GM23338 (cell line): Measurements from ENCODE around the gene TNFAIP8L1. TPM values are rescaled to one million over a fixed set of nuclear protein-coding genes. Genes with fewer than 3 reads are reported as not detected.
A peak's percentile ranks its signal among the peaks of the same experiment; 100 is the strongest.

Experiments
- ATAC-seq: fragments of 200-7000 bp; cut with Tn5 transposase; 3 replicates; pipeline ENCODE4 v1.9.1; 2020
- DNase-seq: peaks from one replicate; pipeline ENCODE4 v3.0.0-alpha.2; 2015; ENCODE audit warnings: low spot score
- H2AFZ ChIP-seq: fragments of 200-600 bp; sonication (generic); 2 replicates; pipeline ENCODE4 v1.8.0; 2016; ENCODE audit warnings: antibody characterized with exemption, mild to moderate bottlenecking, moderate library complexity
- H3F3A ChIP-seq: fragments of 200-600 bp; sonication (generic); replicated peaks from 2 replicates; pipeline ENCODE4 v1.8.0; 2017; ENCODE audit warnings: antibody characterized with exemption, mixed run types, low read depth
- H3K27ac ChIP-seq: fragments of 200-600 bp; sonication (generic); 2 replicates; pipeline ENCODE4 v1.6.1; 2016; ENCODE audit warnings: low read depth
- H3K27me3 ChIP-seq: fragments of 200-600 bp; sonication (generic); 2 replicates; pipeline ENCODE4 v1.8.0; 2016; ENCODE audit warnings: mild to moderate bottlenecking, mixed run types, moderate library complexity; ENCODE audit not compliant: insufficient read depth
- H3K36me3 ChIP-seq: fragments of 200-600 bp; sonication (generic); 2 replicates; pipeline ENCODE4 v1.8.0; 2016; ENCODE audit warnings: mild to moderate bottlenecking; ENCODE audit not compliant: insufficient read depth
- H3K4me1 ChIP-seq: fragments of 200-600 bp; sonication (generic); 2 replicates; pipeline ENCODE4 v1.8.0; 2016; ENCODE audit warnings: mild to moderate bottlenecking, moderate library complexity; ENCODE audit not compliant: insufficient read depth
- H3K4me2 ChIP-seq: fragments of 200-600 bp; sonication (generic); 2 replicates; pipeline ENCODE4 v1.7.1; 2017; ENCODE audit warnings: mixed run types
- H3K4me3 ChIP-seq: fragments of 200-600 bp; sonication (generic); 2 replicates; pipeline ENCODE4 v1.6.1; 2016; ENCODE audit warnings: mixed run types
- H3K79me2 ChIP-seq: fragments of 200-600 bp; sonication (generic); replicated peaks from 2 replicates; pipeline ENCODE4 v1.8.0; 2017; ENCODE audit warnings: mild to moderate bottlenecking; ENCODE audit not compliant: insufficient read depth
- H3K9me2 ChIP-seq: fragments of 200-600 bp; sonication (generic); 2 replicates; pipeline ENCODE4 v1.8.0; 2017; ENCODE audit not compliant: insufficient read depth
- H4K20me1 ChIP-seq: fragments of 200-600 bp; sonication (generic); replicated peaks from 2 replicates; pipeline ENCODE4 v1.8.0; 2017; ENCODE audit warnings: mild to moderate bottlenecking; ENCODE audit not compliant: insufficient read depth
- H3K27ac Mint-ChIP-seq: 2 replicates; pipeline ENCODE4 v1.8.0; 2020; ENCODE audit warnings: inconsistent platforms, mild to moderate bottlenecking, moderate library complexity, mixed read lengths
- H3K27me3 Mint-ChIP-seq: 3 replicates; pipeline ENCODE4 v1.8.0; 2022; ENCODE audit warnings: low read depth, mild to moderate bottlenecking, moderate library complexity, mixed read lengths, inconsistent platforms; ENCODE audit not compliant: insufficient read depth, poor library complexity
- H3K36me3 Mint-ChIP-seq: 3 replicates; pipeline ENCODE4 v1.8.0; 2021; ENCODE audit warnings: low read depth, mild to moderate bottlenecking, inconsistent platforms, moderate library complexity, mixed read lengths
- H3K4me1 Mint-ChIP-seq: 3 replicates; pipeline ENCODE4 v1.8.0; 2020; ENCODE audit warnings: mild to moderate bottlenecking, inconsistent platforms, mixed read lengths
- H3K4me3 Mint-ChIP-seq: 3 replicates; pipeline ENCODE4 v1.8.0; 2021; ENCODE audit warnings: moderate library complexity, mild to moderate bottlenecking, inconsistent platforms, mixed read lengths
- H3K9me3 Mint-ChIP-seq: 3 replicates; pipeline ENCODE4 v1.8.0; 2020; ENCODE audit warnings: moderate library complexity, mild to moderate bottlenecking, inconsistent platforms, mixed read lengths
- CREB1 ChIP-seq: fragments of 250-450 bp; sonication (Bioruptor Pico); IDR thresholded peaks from 2 replicates; pipeline ENCODE4 v1.5.0; 2020; ENCODE audit warnings: low read depth, mild to moderate bottlenecking, moderate library complexity
- JUNB ChIP-seq: IDR thresholded peaks from one replicate; pipeline ENCODE4 v1.6.1; 2016; ENCODE audit warnings: antibody characterized with exemption; ENCODE audit not compliant: unreplicated experiment
- STAT1 ChIP-seq: IDR thresholded peaks from one replicate; pipeline ENCODE4 v1.6.1; 2016; ENCODE audit warnings: antibody characterized with exemption; ENCODE audit not compliant: unreplicated experiment
- ZNF114 ChIP-seq: fragments of 250-450 bp; sonication (Bioruptor Pico); IDR thresholded peaks from 2 replicates; pipeline ENCODE4 v1.5.0; 2020; ENCODE audit warnings: mild to moderate bottlenecking, moderate library complexity
- polyA plus RNA-seq: library from polyadenylated mRNA; unstranded; fragments of >200 nt; fragmentation: Nextera tagmentation; extraction: Ambion mirVana; gene quantifications from 2 replicates; pipeline ENCODE4 v1.2.1, GENCODE V29; 2016
- total RNA-seq: library from RNA; depleted of rRNA; stranded (reverse); fragments of >200 nt; shearing (Covaris generic); gene quantifications from 2 replicates; pipeline ENCODE4 v1.2.3, GENCODE V29; 2014
- TF ChIP-seq, protein P1 (sequence below): fragments of 250-450 bp; sonication (Bioruptor Pico); IDR thresholded peaks from 2 replicates; pipeline ENCODE4 v1.5.0; 2020; ENCODE audit warnings: mild to moderate bottlenecking, moderate library complexity
- TF ChIP-seq, protein P2 (sequence below): IDR thresholded peaks from one replicate; pipeline ENCODE4 v1.6.1; 2018; ENCODE audit warnings: antibody characterized with exemption; ENCODE audit not compliant: unreplicated experiment

The TNFAIP8L1 gene
- total and polyA plus RNA-seq, 2 experiments from 2014 or later: 2.7 to 4.1 TPM

DNA sequence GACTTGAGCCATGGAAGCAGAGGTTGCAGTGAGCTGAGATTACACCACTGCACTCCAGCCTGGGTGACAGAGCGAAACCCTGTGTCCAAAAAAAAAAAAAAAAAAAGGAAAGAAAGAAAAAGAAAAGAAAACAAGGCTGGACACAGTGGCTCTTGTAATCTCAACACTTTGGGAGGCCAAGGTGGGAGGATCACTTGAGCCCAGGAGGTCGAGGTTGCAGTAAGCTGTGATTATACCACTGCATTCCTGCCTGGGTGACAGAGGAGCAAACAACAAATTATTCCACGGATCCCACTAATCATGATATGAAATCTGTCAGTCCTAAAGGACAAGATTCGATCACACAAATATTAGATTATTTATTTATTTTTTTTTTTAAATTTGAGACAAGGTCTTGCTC, 33.9 kb downstream of the TNFAIP8L1 start:
- no peak overlapping the region for H3K4me2 ChIP-seq
- H3K27ac ChIP-seq: 0 out of 2 replicates have a peak overlapping the region, but pooled peaks have one; percentile 30
- no peak overlapping the region for H3K4me3 ChIP-seq
- H3F3A ChIP-seq: peaks cover 27% of the 10 kb centered on the region; the same call in 1 of the 2 replicates
- TF ChIP-seq, protein P1, sequence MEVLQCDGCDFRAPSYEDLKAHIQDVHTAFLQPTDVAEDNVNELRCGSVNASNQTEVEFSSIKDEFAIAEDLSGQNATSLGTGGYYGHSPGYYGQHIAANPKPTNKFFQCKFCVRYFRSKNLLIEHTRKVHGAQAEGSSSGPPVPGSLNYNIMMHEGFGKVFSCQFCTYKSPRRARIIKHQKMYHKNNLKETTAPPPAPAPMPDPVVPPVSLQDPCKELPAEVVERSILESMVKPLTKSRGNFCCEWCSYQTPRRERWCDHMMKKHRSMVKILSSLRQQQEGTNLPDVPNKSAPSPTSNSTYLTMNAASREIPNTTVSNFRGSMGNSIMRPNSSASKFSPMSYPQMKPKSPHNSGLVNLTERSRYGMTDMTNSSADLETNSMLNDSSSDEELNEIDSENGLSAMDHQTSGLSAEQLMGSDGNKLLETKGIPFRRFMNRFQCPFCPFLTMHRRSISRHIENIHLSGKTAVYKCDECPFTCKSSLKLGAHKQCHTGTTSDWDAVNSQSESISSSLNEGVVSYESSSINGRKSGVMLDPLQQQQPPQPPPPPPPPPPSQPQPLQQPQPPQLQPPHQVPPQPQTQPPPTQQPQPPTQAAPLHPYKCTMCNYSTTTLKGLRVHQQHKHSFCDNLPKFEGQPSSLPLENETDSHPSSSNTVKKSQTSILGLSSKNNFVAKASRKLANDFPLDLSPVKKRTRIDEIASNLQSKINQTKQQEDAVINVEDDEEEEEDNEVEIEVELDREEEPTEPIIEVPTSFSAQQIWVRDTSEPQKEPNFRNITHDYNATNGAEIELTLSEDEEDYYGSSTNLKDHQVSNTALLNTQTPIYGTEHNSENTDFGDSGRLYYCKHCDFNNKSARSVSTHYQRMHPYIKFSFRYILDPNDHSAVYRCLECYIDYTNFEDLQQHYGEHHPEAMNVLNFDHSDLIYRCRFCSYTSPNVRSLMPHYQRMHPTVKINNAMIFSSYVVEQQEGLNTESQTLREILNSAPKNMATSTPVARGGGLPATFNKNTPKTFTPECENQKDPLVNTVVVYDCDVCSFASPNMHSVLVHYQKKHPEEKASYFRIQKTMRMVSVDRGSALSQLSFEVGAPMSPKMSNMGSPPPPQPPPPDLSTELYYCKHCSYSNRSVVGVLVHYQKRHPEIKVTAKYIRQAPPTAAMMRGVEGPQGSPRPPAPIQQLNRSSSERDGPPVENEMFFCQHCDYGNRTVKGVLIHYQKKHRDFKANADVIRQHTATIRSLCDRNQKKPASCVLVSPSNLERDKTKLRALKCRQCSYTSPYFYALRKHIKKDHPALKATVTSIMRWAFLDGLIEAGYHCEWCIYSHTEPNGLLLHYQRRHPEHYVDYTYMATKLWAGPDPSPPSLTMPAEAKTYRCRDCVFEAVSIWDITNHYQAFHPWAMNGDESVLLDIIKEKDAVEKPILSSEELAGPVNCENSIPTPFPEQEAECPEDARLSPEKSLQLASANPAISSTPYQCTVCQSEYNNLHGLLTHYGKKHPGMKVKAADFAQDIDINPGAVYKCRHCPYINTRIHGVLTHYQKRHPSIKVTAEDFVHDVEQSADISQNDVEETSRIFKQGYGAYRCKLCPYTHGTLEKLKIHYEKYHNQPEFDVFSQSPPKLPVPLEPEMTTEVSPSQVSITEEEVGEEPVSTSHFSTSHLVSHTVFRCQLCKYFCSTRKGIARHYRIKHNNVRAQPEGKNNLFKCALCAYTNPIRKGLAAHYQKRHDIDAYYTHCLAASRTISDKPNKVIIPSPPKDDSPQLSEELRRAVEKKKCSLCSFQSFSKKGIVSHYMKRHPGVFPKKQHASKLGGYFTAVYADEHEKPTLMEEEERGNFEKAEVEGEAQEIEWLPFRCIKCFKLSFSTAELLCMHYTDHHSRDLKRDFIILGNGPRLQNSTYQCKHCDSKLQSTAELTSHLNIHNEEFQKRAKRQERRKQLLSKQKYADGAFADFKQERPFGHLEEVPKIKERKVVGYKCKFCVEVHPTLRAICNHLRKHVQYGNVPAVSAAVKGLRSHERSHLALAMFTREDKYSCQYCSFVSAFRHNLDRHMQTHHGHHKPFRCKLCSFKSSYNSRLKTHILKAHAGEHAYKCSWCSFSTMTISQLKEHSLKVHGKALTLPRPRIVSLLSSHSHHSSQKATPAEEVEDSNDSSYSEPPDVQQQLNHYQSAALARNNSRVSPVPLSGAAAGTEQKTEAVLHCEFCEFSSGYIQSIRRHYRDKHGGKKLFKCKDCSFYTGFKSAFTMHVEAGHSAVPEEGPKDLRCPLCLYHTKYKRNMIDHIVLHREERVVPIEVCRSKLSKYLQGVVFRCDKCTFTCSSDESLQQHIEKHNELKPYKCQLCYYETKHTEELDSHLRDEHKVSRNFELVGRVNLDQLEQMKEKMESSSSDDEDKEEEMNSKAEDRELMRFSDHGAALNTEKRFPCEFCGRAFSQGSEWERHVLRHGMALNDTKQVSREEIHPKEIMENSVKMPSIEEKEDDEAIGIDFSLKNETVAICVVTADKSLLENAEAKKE (CRISPR knock-in tag): no peak
- TF ChIP-seq STAT1 (no peak), ZNF114 (CRISPR knock-in tag) (no peak), JUNB (no peak), CREB1 (CRISPR knock-in tag) (no peak)
- TF ChIP-seq, protein P2, sequence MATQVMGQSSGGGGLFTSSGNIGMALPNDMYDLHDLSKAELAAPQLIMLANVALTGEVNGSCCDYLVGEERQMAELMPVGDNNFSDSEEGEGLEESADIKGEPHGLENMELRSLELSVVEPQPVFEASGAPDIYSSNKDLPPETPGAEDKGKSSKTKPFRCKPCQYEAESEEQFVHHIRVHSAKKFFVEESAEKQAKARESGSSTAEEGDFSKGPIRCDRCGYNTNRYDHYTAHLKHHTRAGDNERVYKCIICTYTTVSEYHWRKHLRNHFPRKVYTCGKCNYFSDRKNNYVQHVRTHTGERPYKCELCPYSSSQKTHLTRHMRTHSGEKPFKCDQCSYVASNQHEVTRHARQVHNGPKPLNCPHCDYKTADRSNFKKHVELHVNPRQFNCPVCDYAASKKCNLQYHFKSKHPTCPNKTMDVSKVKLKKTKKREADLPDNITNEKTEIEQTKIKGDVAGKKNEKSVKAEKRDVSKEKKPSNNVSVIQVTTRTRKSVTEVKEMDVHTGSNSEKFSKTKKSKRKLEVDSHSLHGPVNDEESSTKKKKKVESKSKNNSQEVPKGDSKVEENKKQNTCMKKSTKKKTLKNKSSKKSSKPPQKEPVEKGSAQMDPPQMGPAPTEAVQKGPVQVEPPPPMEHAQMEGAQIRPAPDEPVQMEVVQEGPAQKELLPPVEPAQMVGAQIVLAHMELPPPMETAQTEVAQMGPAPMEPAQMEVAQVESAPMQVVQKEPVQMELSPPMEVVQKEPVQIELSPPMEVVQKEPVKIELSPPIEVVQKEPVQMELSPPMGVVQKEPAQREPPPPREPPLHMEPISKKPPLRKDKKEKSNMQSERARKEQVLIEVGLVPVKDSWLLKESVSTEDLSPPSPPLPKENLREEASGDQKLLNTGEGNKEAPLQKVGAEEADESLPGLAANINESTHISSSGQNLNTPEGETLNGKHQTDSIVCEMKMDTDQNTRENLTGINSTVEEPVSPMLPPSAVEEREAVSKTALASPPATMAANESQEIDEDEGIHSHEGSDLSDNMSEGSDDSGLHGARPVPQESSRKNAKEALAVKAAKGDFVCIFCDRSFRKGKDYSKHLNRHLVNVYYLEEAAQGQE: no peak
- no peaks in the 10 kb centered on the region for H3K27me3 ChIP-seq
- peaks cover 19% of the 10 kb centered on the region for H3K27me3 Mint-ChIP-seq
- peaks cover 7% of the 10 kb centered on the region; the same call in 2 of the 3 replicates for H3K36me3 Mint-ChIP-seq
- no peak for ATAC-seq
- no peak for DNase-seq
- H3K36me3 ChIP-seq: no peaks in the 10 kb centered on the region
- H3K4me1 Mint-ChIP-seq: peaks cover 11% of the 10 kb centered on the region
- H3K27ac Mint-ChIP-seq: no peak overlapping the region
- H3K4me3 Mint-ChIP-seq: no peak overlapping the region
- H3K4me1 ChIP-seq: 0 out of 2 replicates have a peak, but pooled peaks cover 5% of the 10 kb centered on the region
- no peaks in the 10 kb centered on the region for H3K9me2 ChIP-seq
- H4K20me1 ChIP-seq: peaks cover 2% of the 10 kb centered on the region; the same call in 1 of the 2 replicates
- H2AFZ ChIP-seq: no peak overlapping the region
- H3K79me2 ChIP-seq: peaks cover 15% of the 10 kb centered on the region
- H3K9me3 Mint-ChIP-seq: no peaks in the 10 kb centered on the region
